GM10248 (cell line): ENCODE results near the gene PALM.

ENCODE experiments used
- CTCF ChIA-PET: fragments of 300-600 bp; sonication (Branson Sonifier 250); formaldehyde crosslinking; extraction: SDS; loops from one replicate; lab custom pipeline; 2021; ENCODE audit warnings: antibody characterized with exemption; lab: Yijun Ruan, JAX
- POLR2A ChIA-PET: fragments of 350-650 bp; sonication (Branson Sonifier 250); formaldehyde crosslinking; extraction: SDS; loops from one replicate; lab custom pipeline; 2020; ENCODE audit warnings: antibody characterized with exemption; lab: Yijun Ruan, JAX
- DNase-seq: peaks from one replicate; pipeline ENCODE4 v3.0.0; 2012; ENCODE audit errors: extremely low spot score
- TF ChIP-seq, protein P1 (sequence below): IDR thresholded peaks from 2 replicates; pipeline ENCODE4 v1.5.1; 2012; ENCODE audit warnings: mild to moderate bottlenecking, low read depth; ENCODE audit errors: extremely low read depth, missing control alignments, control extremely low read depth

The PALM gene

DNA sequence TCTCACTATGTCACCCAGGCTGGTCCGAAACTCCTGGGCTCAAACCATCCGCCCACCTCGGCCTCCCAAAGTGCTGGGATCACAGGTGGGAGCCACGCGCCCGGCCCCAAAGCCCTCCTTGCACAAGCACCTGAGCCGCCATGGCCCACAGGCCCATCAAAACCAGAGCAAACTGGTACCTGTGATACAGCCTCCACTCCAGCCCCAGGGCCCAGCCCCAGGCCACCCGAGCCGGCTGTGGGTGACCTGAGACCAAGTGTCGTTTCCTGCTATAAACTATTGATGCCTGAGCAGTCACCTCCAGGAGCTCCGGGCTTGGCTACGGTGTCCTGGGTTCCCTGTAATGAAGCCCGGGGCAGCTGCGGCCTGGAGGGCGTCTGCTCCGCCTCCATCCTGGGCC lies 78.8 kb downstream of the PALM start:
- TF ChIP-seq, protein P1, sequence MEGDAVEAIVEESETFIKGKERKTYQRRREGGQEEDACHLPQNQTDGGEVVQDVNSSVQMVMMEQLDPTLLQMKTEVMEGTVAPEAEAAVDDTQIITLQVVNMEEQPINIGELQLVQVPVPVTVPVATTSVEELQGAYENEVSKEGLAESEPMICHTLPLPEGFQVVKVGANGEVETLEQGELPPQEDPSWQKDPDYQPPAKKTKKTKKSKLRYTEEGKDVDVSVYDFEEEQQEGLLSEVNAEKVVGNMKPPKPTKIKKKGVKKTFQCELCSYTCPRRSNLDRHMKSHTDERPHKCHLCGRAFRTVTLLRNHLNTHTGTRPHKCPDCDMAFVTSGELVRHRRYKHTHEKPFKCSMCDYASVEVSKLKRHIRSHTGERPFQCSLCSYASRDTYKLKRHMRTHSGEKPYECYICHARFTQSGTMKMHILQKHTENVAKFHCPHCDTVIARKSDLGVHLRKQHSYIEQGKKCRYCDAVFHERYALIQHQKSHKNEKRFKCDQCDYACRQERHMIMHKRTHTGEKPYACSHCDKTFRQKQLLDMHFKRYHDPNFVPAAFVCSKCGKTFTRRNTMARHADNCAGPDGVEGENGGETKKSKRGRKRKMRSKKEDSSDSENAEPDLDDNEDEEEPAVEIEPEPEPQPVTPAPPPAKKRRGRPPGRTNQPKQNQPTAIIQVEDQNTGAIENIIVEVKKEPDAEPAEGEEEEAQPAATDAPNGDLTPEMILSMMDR: no peak
- CTCF ChIA-PET: no interaction called here
- POLR2A ChIA-PET: no interaction called here
- no peak for DNase-seq

DNA sequence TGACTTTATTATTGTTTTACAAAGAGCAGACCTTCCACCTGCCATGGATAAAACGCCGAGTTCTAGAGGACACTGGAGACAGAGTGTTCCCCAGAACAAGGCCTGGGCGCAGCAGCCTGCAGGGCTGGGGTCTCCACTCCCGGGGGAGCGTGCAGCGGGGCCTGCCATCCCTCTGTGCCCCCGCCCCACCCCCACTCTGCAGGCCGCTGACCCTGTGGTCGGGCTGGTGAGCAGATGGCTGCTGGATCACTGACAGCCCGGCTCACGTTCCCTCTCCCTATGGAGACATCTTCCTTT lies 79.9 kb downstream of the PALM start:
- TF ChIP-seq, protein P1: no peak
- CTCF ChIA-PET: interaction anchor here (1.2 kb wide), 1 partner anchor 18 kb away, joined by 3 read pairs; no protein-coding TSS in a partner anchor
- POLR2A ChIA-PET: no interaction called here
- DNase-seq: no peak

DNA sequence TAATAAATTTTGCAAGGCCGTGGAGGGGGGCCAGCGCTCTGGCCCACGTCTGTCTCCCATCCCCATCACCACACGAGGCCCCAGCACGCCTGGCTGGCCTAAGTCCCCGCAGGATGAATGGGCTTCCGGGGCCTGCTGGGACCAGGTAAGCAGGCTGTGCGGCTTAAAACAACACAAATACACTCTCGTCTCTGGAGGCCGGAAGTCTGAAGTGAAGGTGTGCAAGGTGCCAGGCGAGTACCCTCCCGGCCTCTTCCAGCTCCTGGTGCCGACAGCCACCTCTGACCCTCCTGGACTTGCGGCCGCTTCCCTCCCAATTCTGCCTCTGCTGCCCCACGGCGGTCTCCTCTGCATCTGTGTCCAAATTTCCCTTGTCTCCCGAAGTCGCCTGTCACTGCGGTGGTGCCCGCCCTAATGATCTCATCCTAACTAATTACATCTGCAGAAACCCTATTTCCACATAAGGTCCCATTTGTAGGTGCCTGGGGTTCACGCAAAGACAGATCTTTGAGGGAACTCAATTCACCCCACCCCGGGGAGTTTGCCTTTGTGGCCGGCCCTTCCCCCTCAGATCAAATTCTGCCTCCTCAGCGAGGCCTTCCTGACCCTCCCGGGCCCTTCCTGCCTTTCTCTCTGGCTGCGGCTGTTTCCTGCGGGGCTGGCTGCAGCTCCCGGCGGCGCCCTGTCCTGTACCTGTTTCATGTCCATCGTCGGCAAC lies 80.4 kb downstream of the PALM start:
- TF ChIP-seq, protein P1: no peak
- ChIA-PET CTCF (interaction anchor here (1.2 kb wide), 1 partner anchor 18 kb away, joined by 3 read pairs; no protein-coding TSS in a partner anchor), POLR2A (no interaction called here)
- DNase-seq: no peak

DNA sequence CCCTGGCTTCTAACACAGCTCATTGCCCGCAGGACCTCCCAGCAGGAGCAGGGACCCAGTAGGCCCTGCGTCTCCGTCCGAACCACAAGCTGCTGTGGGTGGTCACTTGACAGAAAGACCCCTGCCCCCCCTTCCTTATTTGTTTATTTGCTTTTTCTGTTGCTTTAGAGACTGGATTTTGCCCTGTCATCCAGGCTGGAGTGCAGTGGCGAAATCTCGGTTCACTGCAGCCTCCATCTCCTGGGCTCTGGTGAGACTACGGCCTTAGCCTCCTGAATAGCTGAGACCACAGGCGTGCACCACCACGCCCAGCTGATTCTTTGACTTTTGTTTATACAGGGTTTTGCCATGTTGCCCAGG lies 80.9 kb downstream of the PALM start:
- DNase-seq: no peak
- ChIA-PET CTCF (no interaction called here), POLR2A (no interaction called here)
- TF ChIP-seq, protein P1: no peak

DNA sequence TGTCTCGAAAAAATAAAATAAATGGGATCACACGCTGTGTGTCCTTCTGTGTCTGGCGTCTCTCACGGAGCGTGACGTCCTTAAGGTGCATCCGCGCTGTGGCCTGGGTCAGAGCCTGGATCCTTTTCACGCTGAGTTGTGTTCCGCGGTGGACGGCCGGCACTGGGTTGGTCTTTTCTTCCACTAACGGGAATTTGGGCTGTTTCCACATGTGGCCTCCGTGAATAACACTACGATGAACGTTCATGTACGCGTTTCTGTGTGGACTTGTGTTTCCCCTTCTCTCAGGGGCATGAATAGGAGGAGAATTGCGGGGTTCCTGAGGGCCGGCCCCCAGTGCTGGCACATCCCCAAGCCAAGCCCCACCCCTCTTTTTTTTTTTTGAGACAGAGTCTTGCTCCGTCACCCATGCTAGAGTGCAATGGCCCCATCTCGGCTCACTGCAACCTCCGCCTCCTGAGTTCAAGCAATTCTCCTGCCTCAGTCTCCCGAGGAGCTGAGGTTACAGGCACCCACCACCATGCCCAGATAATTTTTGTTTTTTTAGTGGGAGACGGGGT lies 82.4 kb downstream of the PALM start:
- TF ChIP-seq, protein P1: no peak
- no peak for DNase-seq
- POLR2A ChIA-PET: no interaction called here
- CTCF ChIA-PET: no interaction called here

DNA sequence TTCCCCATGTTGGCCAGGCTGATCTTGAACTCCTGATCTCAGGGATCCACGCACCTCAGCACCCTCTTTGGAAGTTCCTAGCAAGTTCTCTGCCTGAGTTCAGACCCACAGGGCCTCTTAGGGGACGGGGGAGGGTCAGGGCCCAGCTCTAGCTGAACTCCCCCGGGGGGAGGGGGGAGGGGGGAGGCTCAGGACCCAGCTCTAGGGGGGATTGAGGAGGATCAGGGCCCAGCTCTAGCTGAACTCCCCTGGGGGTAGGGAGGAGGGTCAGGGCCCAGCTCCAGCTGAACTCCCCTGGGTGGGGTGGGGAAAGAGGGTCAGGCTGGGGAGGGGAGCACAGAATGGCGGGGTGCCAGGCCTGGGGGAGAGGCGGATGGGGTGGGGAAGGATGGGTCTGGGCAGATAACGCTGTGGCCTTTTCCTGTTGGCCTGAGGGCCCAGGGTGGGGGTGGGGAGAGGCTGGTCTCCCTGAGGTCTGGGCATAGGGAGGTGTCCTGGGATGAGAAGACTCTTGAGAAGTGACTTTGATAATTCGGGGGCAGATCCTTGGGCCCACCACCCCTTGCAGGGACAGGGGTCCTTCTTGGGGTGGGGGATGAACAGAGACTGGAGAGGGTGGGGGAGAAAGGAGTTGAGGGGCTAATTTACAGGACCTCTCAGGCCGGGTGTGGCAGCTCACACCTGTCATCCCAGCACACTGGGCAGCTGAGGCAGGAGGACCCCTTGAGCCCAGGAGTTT lies 83.0 kb downstream of the PALM start:
- POLR2A ChIA-PET: no interaction called here
- CTCF ChIA-PET: interaction anchor here (1.4 kb wide), 1 partner anchor 22 kb away, joined by 4 read pairs; no protein-coding TSS in a partner anchor
- DNase-seq: no peak
- TF ChIP-seq, protein P1: no peak
